Pancreas (tissue), 10 donors: ENCODE measurements around the gene AP2A1. TPM values are rescaled to one million over a fixed set of nuclear protein-coding genes. Genes with fewer than 3 reads are reported as not detected.

Experiments used
- ATAC-seq, 4 donors: fragments of 200-7000 bp; cut with Tn5 transposase; one replicate each; pipeline versions ENCODE4 v1.8.0 to v1.9.1; 2020; ENCODE audit warnings: mild to moderate bottlenecking in 4 of 4, moderate library complexity in 4 of 4
- DNase-seq, 6 donors: peaks; one replicate each; pipeline ENCODE4 v3.0.0-alpha.2; 2020
- FAIRE-seq: peaks from 2 replicates; lab custom pipeline; 2012; peaks lifted over from hg19 to GRCh38; lab: Jason Lieb, UNC
- H3K27ac ChIP-seq, 4 donors: fragments of 200-600 bp; sonication (generic); 1 replicate in 3 of 4; 2 replicates in 1 of 4; pipeline versions ENCODE4 v1.5.0 to v1.8.0; 2020
- H3K27me3 ChIP-seq, 4 donors: fragments of 200-600 bp; one replicate each; pipeline ENCODE4 v1.8.0; 2021
- H3K36me3 ChIP-seq, 3 donors: fragments of 200-600 bp; sonication (generic) in 1 of 3; one replicate each; pipeline versions ENCODE4 v1.5.0 to v1.8.0; 2020 to 2021
- H3K4me1 ChIP-seq, 3 donors: fragments of 200-600 bp; one replicate each; pipeline ENCODE4 v1.8.0; 2021
- H3K4me3 ChIP-seq, 4 donors: fragments of 200-600 bp; sonication (generic) in 2 of 4; one replicate each; pipeline versions ENCODE4 v1.5.0 to v1.8.0; 2020 to 2021
- H3K9me3 ChIP-seq, 4 donors: fragments of 200-600 bp; one replicate each; pipeline ENCODE4 v1.8.0; 2021
- WGBS, 2 donors: extraction: QIAGEN DNeasy Blood & Tissue Kit; methylation state at CpG; one replicate each; pipeline ENCODE4 v1.1.7; 2013; 5-methylcytosine and 5-hydroxymethylcytosine counted together
- intact Hi-C, 3 donors: fragments of 100-400 bp; cut with DNase I; formaldehyde crosslinking; loops; one replicate each; pipeline versions ENCODE4 v1.11.1 to v1.14.2; 2022
- polyA plus RNA-seq, 2 donors: library from polyadenylated mRNA; stranded (reverse); fragments of 200-250 nt; gene quantifications; one replicate each; pipeline ENCODE4 v1.2.3, GENCODE V29; 2013
- total RNA-seq, 6 donors: library from RNA; stranded (reverse); fragmentation: NEBNext Ultra II Directional in 4 of 6; extraction: Animal tissue kit (Norgen Biotek cat#: 25700) in 4 of 6; gene quantifications; one replicate each; pipeline versions ENCODE4 v1.2.1 to v1.2.4, GENCODE V29; 2021 to 2023
- TF ChIP-seq, protein P1 (sequence below), 4 donors: fragments of 200-600 bp; sonication (generic) in 3 of 4; IDR thresholded peaks; one replicate each; pipeline versions ENCODE4 v1.5.0 to v1.8.0; 2021; ENCODE audit warnings: antibody characterized with exemption in 4 of 4
- donor health status: healthy with polysubstance abuse.
- donor health status: DM: no; HTN: no; CAD: no; lungs with moderate emphysema.
- donor health status: DM: no; HTN: no; CAD: no.
- donor health status: control.
- donor health status: control.
- donor health status: Bipolar disorder and iron deficiency.
- donor health status: DM: yes; HTN: yes; CAD: no.
- donor health status: DM: no; HTN: no; CAD: no.
- donor health status: DM: no; HTN: no; CAD: no.
- donor health status: DM: yes; HTN: yes; CAD: no.

The AP2A1 gene
- total and polyA plus RNA-seq, 8 donors = 27.1 to 42.8 (median 33.3) TPM

- intact Hi-C loops = no loop called here
- no peak overlapping the region for H3K4me3 ChIP-seq
- no peaks in the 10 kb centered on the region for H3K4me1 ChIP-seq
- no peaks in the 10 kb centered on the region for H3K36me3 ChIP-seq
- 93 to 99% methylated on average over 20 of the region's 20 CpGs for WGBS, 2 donors
- H3K9me3 ChIP-seq = no peaks in the 10 kb centered on the region
- DNase-seq = no peak
- peak in 1 of 4 donors; percentile 14 for ATAC-seq
- no peak for FAIRE-seq
- TF ChIP-seq, protein P1, sequence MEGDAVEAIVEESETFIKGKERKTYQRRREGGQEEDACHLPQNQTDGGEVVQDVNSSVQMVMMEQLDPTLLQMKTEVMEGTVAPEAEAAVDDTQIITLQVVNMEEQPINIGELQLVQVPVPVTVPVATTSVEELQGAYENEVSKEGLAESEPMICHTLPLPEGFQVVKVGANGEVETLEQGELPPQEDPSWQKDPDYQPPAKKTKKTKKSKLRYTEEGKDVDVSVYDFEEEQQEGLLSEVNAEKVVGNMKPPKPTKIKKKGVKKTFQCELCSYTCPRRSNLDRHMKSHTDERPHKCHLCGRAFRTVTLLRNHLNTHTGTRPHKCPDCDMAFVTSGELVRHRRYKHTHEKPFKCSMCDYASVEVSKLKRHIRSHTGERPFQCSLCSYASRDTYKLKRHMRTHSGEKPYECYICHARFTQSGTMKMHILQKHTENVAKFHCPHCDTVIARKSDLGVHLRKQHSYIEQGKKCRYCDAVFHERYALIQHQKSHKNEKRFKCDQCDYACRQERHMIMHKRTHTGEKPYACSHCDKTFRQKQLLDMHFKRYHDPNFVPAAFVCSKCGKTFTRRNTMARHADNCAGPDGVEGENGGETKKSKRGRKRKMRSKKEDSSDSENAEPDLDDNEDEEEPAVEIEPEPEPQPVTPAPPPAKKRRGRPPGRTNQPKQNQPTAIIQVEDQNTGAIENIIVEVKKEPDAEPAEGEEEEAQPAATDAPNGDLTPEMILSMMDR (IDR thresholded peaks at IDR 0.05) = no peak
- no peak overlapping the region for H3K27ac ChIP-seq
- H3K27me3 ChIP-seq = no peaks in the 10 kb centered on the region
These were observed 9.1 kb downstream of the AP2A1 start for GRCh38 chr19:49775742-49776370.

- Histone ChIP-seq H3K9me3 (no peaks in the 10 kb centered on the region), H3K36me3 (no peaks in the 10 kb centered on the region), H3K27me3 (no peaks in the 10 kb centered on the region), H3K27ac (no peak overlapping the region), H3K4me1 (no peaks in the 10 kb centered on the region), H3K4me3 (no peak overlapping the region)
- intact Hi-C loops = no loop called here
- WGBS, 2 donors = 94 to 95% methylated on average over 6 of the region's 6 CpGs
- TF ChIP-seq, protein P1 (IDR thresholded peaks at IDR 0.05) = no peak
- DNase-seq (no peak), ATAC-seq (no peak), FAIRE-seq (no peak)
These were observed 9.6 kb downstream of the AP2A1 start for GRCh38 chr19:49776371-49776764.

GRCh38 chr19:49779731-49780555 lies 13.1 kb downstream of the AP2A1 start:
- 85 to 89% methylated on average over 11 of the region's 11 CpGs for WGBS, 2 donors
- DNase-seq (no peak), FAIRE-seq (no peak), ATAC-seq (peak in 2 of 4 donors; percentile 21 to 29)
- peaks cover 0 to 8% (median 0%) of the 10 kb centered on the region in 3 donors for H3K36me3 ChIP-seq
- no peak overlapping the region for H3K27ac ChIP-seq
- intact Hi-C loops = no loop called here
- no peak overlapping the region for H3K4me3 ChIP-seq
- no peaks in the 10 kb centered on the region for H3K9me3 ChIP-seq
- TF ChIP-seq, protein P1 (IDR thresholded peaks at IDR 0.05) = no peak
- no peaks in the 10 kb centered on the region for H3K27me3 ChIP-seq
- no peaks in the 10 kb centered on the region for H3K4me1 ChIP-seq

- intact Hi-C loops = no loop called here
- TF ChIP-seq, protein P1 (IDR thresholded peaks at IDR 0.05) = no peak
- DNase-seq (no peak), FAIRE-seq (no peak), ATAC-seq (no peak)
- 86 to 91% methylated on average over 8 of the region's 8 CpGs for WGBS, 2 donors
- H3K36me3 ChIP-seq = peaks cover 0 to 8% (median 0%) of the 10 kb centered on the region in 3 donors
- H3K27ac ChIP-seq = no peak overlapping the region
- no peaks in the 10 kb centered on the region for H3K4me1 ChIP-seq
- H3K4me3 ChIP-seq = no peak overlapping the region
- no peaks in the 10 kb centered on the region for H3K9me3 ChIP-seq
- H3K27me3 ChIP-seq = no peaks in the 10 kb centered on the region
These were observed 14.1 kb downstream of the AP2A1 start for GRCh38 chr19:49780861-49781260.
